GM21526 (cell line): ENCODE measurements around the gene ADAMTS13.
"Not testable (repeated sequence)": the region's sequence is repeated elsewhere in the genome, so short reads cannot be mapped to it uniquely, and the experiment has no call there.

Experiments
- ATAC-seq: cut with Tn5 transposase; IDR thresholded peaks from one replicate; pipeline ENCODE4 v1.9.1; 2021; ENCODE audit warnings: moderate library complexity; ENCODE audit not compliant: unreplicated experiment, low FRiP score

The ADAMTS13 gene

GRCh38 chr9:133421615-133422542, at the start of gene ADAMTS13:
ADAMTS13 (plus strand) TSS chr9:133422367; CDS start chr9:133422444, 77 bp downstream.
- no peak for ATAC-seq

GRCh38 chr9:133374612-133375115, 47.5 kb upstream of the ADAMTS13 start:
- ATAC-seq, result no peak

GRCh38 chr9:133375116-133375723, 46.9 kb upstream of the ADAMTS13 start:
- ATAC-seq, result peak; percentile 10

- ATAC-seq, result peak; percentile 76
Observed at GRCh38 chr9:133375724-133376654, 46.2 kb upstream of the ADAMTS13 start, which contains the start of the genes STKLD1 and SURF4. STKLD1 (plus strand) TSS chr9:133376366; CDS start chr9:133376474, 108 bp downstream. SURF4 (minus strand) TSS chr9:133376060; CDS start chr9:133375969, 91 bp downstream.

GRCh38 chr9:133377280-133377679, 44.9 kb upstream of the ADAMTS13 start:
- not testable (repeated sequence) for ATAC-seq

- ATAC-seq, result no peak
Observed at GRCh38 chr9:133377721-133378216, 44.4 kb upstream of the ADAMTS13 start.

GRCh38 chr9:133378408-133378962, 43.7 kb upstream of the ADAMTS13 start:
- ATAC-seq, result no peak

- no peak for ATAC-seq
Observed at GRCh38 chr9:133379153-133380086, 42.7 kb upstream of the ADAMTS13 start.

GRCh38 chr9:133380734-133381133, 41.4 kb upstream of the ADAMTS13 start:
- no peak for ATAC-seq

GRCh38 chr9:133382507-133383141, 39.5 kb upstream of the ADAMTS13 start:
- ATAC-seq, result no peak

GRCh38 chr9:133383438-133383837, 38.7 kb upstream of the ADAMTS13 start:
- no peak for ATAC-seq

- ATAC-seq, result no peak
Observed at GRCh38 chr9:133384736-133385321, 37.3 kb upstream of the ADAMTS13 start.

GRCh38 chr9:133385452-133385851, 36.7 kb upstream of the ADAMTS13 start:
- no peak for ATAC-seq

- ATAC-seq, result no peak
Observed at GRCh38 chr9:133386338-133386737, 35.8 kb upstream of the ADAMTS13 start.

- no peak for ATAC-seq
Observed at GRCh38 chr9:133387680-133388079, 34.5 kb upstream of the ADAMTS13 start.

GRCh38 chr9:133389025-133389557, 33.1 kb upstream of the ADAMTS13 start:
- ATAC-seq, result no peak

- ATAC-seq, result no peak
Observed at GRCh38 chr9:133389562-133389961, 32.6 kb upstream of the ADAMTS13 start.

- ATAC-seq, result no peak
Observed at GRCh38 chr9:133390713-133391112, 31.5 kb upstream of the ADAMTS13 start.
